Measurements from ENCODE around the gene PCDHA1. TPM values are rescaled to one million over a fixed set of nuclear protein-coding genes. Genes with fewer than 3 reads are reported as not detected.
"Not testable (repeated sequence)": the region's sequence is repeated elsewhere in the genome, so short reads cannot be mapped to it uniquely, and the experiment has no call there.

The PCDHA1 gene
- total RNA-seq, 2 donors from 2014 or later: not detected

DNA sequence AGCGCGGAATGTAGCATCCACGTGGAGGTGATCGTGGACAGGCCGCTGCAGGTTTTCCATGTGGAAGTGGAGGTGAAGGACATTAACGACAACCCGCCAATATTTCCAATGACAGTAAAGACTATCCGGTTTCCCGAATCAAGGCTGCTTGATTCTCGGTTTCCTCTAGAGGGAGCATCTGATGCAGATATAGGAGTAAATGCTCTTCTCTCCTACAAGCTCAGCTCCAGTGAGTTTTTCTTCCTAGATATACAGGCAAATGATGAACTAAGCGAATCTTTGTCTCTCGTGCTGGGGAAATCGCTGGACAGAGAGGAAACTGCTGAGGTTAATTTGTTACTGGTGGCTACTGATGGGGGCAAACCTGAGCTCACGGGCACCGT lies 9.3 kb downstream of the PCDHA1 start:
- H3K27ac ChIP-seq: no peak overlapping the region
- peak overlapping the region in 1 of 2 donors; percentile 35 for H3K4me3 ChIP-seq
- H3K9me3 ChIP-seq: peaks cover 0 to 80% of the 10 kb centered on the region in 2 donors
- DNase-seq (ENCODE audit: low spot score): no peak
- H3K4me1 ChIP-seq: no peaks in the 10 kb centered on the region
- H3K36me3 ChIP-seq: no peaks in the 10 kb centered on the region
- no peaks in the 10 kb centered on the region for H3K27me3 ChIP-seq
- TF ChIP-seq, protein P1, sequence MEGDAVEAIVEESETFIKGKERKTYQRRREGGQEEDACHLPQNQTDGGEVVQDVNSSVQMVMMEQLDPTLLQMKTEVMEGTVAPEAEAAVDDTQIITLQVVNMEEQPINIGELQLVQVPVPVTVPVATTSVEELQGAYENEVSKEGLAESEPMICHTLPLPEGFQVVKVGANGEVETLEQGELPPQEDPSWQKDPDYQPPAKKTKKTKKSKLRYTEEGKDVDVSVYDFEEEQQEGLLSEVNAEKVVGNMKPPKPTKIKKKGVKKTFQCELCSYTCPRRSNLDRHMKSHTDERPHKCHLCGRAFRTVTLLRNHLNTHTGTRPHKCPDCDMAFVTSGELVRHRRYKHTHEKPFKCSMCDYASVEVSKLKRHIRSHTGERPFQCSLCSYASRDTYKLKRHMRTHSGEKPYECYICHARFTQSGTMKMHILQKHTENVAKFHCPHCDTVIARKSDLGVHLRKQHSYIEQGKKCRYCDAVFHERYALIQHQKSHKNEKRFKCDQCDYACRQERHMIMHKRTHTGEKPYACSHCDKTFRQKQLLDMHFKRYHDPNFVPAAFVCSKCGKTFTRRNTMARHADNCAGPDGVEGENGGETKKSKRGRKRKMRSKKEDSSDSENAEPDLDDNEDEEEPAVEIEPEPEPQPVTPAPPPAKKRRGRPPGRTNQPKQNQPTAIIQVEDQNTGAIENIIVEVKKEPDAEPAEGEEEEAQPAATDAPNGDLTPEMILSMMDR (IDR thresholded peaks at IDR 0.05): peak in 1 of 2 donors; percentile 21

DNA sequence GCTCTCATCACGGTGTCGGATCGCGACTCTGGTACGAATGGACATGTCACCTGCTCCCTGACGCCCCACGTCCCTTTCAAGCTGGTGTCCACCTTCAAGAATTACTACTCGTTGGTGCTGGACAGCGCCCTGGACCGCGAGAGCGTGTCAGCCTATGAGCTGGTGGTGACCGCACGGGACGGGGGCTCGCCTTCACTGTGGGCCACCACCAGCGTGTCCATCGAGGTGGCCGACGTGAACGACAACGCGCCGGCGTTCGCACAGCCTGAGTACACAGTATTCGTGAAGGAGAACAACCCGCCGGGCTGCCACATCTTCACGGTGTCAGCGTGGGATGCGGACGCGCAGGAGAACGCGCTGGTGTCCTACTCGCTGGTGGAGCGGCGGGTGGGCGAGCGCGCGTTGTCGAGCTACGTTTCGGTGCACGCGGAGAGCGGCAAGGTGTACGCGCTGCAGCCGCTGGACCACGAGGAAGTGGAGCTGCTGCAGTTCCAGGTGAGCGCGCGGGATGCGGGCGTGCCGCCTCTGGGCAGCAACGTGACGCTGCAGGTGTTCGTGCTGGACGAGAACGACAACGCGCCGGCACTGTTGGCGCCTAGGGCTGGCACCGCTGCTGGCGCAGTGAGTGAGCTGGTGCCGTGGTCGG lies 10.3 kb downstream of the PCDHA1 start:
- not testable (repeated sequence) for H3K27me3 ChIP-seq; H3K4me3 ChIP-seq; H3K4me1 ChIP-seq; H3K36me3 ChIP-seq; H3K27ac ChIP-seq; DNase-seq (ENCODE audit: low spot score)
- peaks cover 0 to 78% of the 10 kb centered on the region in 2 donors for H3K9me3 ChIP-seq

DNA sequence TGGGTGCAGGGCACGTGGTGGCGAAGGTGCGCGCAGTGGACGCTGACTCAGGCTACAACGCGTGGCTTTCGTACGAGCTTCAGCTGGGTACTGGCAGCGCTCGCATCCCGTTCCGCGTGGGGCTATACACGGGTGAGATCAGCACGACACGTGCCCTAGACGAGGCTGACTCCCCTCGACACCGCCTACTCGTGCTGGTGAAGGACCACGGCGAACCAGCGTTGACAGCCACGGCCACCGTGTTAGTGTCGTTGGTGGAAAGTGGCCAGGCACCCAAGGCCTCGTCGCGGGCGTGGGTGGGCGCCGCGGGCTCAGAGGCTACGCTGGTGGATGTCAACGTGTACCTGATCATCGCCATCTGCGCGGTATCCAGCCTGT lies 10.8 kb downstream of the PCDHA1 start:
- no peak for DNase-seq (ENCODE audit: low spot score)
- Histone ChIP-seq H3K27ac (no peak overlapping the region), H3K4me1 (no peaks in the 10 kb centered on the region), H3K27me3 (no peaks in the 10 kb centered on the region), H3K4me3 (no peak overlapping the region), H3K36me3 (no peaks in the 10 kb centered on the region), H3K9me3 (peaks cover 0 to 80% of the 10 kb centered on the region in 2 donors)
- TF ChIP-seq, protein P1 (IDR thresholded peaks at IDR 0.05): no peak

DNA sequence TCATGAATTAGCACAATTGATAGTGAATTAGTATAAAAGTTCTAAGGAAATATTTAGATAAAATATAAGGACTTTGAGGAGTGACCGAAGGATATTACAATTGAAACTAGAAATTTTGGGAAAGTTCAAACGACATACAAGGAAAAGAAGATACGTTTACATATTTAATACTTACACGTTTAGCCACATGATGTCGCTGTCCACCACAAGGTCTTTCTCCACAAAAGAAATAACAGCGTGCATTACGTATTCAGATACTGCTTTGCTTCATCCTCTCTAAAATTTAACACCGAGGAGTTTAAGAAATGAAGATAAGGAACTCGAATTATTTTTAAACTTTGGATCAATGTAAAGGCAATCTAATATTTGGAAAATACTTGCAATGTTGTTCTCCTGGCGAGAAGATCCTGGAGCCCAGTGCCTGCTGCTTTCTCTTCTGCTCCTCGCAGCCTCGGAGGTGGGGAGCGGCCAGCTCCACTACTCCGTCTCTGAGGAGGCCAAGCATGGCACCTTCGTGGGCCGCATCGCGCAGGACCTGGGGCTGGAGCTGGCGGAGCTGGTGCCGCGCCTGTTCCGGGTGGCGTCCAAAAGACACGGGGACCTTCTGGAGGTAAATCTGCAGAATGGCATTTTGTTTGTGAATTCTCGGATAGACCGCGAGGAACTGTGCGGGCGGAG lies 15.0 kb downstream of the PCDHA1 start, which contains the start of gene PCDHA3:
PCDHA3 (plus strand) TSS at position 242 of the 678 bp plus-strand sequence.
- Histone ChIP-seq H3K9me3 (peaks cover 5 to 59% of the 10 kb centered on the region in 2 donors), H3K27ac (no peak within 1 kb of the TSS), H3K4me3 (peak within 1 kb of the TSS; percentile 12 to 41), H3K36me3 (no peaks in the 10 kb centered on the region), H3K27me3 (no peaks in the 10 kb centered on the region), H3K4me1 (no peaks in the 10 kb centered on the region)
- TF ChIP-seq, protein P1 (IDR thresholded peaks at IDR 0.05): peak in 1 of 2 donors; percentile 58
- no peak for DNase-seq (ENCODE audit: low spot score)

DNA sequence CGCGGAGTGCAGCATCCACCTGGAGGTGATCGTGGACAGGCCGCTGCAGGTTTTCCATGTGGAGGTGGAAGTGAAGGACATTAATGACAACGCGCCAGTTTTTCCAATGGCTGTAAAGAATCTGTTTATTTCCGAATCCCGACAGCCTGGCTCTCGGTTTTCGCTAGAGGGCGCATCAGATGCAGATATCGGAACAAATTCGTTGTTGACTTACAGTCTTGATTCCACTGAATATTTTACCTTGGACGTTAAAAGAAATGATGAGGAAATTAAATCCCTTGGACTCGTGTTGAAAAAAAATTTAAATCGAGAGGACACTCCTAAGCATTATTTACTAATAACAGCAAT lies 15.5 kb downstream of the PCDHA1 start:
- Histone ChIP-seq H3K27me3 (no peaks in the 10 kb centered on the region), H3K36me3 (no peaks in the 10 kb centered on the region), H3K4me3 (peak overlapping the region; percentile 12 to 41), H3K4me1 (no peaks in the 10 kb centered on the region), H3K9me3 (peaks cover 5 to 59% of the 10 kb centered on the region in 2 donors), H3K27ac (no peak overlapping the region)
- no peak for DNase-seq (ENCODE audit: low spot score)
- TF ChIP-seq, protein P1 (IDR thresholded peaks at IDR 0.05): peak in 1 of 2 donors; percentile 51

DNA sequence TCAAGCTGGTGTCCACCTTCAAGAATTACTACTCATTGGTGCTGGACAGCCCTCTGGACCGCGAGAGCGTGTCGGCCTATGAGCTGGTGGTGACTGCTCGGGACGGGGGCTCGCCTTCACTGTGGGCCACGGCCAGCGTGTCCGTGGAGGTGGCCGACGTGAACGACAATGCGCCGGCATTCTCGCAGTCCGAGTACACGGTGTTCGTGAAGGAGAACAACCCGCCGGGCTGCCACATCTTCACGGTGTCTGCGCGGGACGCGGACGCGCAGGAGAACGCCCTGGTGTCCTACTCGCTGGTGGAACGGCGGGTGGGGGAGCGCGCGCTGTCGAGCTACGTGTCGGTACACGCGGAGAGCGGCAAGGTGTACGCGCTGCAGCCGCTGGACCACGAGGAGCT lies 16.4 kb downstream of the PCDHA1 start:
- not testable (repeated sequence) for H3K4me1 ChIP-seq; H3K36me3 ChIP-seq; H3K4me3 ChIP-seq; DNase-seq (ENCODE audit: low spot score); H3K27ac ChIP-seq; H3K27me3 ChIP-seq
- peaks cover 5 to 59% of the 10 kb centered on the region in 2 donors for H3K9me3 ChIP-seq
